ENCODE data around the gene LRRC3.

LRRC3 gene

GRCh38 chr21:44511219-44511937, 56.1 kb downstream of the LRRC3 start:
- TF ChIP-seq, protein P1, sequence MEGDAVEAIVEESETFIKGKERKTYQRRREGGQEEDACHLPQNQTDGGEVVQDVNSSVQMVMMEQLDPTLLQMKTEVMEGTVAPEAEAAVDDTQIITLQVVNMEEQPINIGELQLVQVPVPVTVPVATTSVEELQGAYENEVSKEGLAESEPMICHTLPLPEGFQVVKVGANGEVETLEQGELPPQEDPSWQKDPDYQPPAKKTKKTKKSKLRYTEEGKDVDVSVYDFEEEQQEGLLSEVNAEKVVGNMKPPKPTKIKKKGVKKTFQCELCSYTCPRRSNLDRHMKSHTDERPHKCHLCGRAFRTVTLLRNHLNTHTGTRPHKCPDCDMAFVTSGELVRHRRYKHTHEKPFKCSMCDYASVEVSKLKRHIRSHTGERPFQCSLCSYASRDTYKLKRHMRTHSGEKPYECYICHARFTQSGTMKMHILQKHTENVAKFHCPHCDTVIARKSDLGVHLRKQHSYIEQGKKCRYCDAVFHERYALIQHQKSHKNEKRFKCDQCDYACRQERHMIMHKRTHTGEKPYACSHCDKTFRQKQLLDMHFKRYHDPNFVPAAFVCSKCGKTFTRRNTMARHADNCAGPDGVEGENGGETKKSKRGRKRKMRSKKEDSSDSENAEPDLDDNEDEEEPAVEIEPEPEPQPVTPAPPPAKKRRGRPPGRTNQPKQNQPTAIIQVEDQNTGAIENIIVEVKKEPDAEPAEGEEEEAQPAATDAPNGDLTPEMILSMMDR (IDR thresholded peaks at IDR 0.05; ENCODE audit: insufficient read depth, missing control alignments) = no peak
- DNase-seq (ENCODE audit: insufficient read length, low spot score) (no peak), FAIRE-seq (no peak)
